PFSK-1 (cell line): Measurements from ENCODE around the gene DDAH1.

ENCODE experiments used
- FOXP2 ChIP-seq: optimal IDR thresholded peaks from 2 replicates; pipeline ENCODE3; 2011; ENCODE audit warnings: borderline replicate concordance, control low read depth, inconsistent platforms; ENCODE audit not compliant: insufficient read depth; ENCODE audit errors: extremely low read length, extremely low read depth
- POLR2AphosphoS5 ChIP-seq: IDR thresholded peaks from 2 replicates; pipeline ENCODE4 v1.6.1; 2012; ENCODE audit warnings: low read depth, mild to moderate bottlenecking, control low read depth, low read length, moderate library complexity
- REST ChIP-seq, 2 experiments: IDR thresholded peaks; 2 replicates each; pipeline versions ENCODE4 v1.6.1 to v1.8.0; 2011 to 2012; ENCODE audit warnings: low read depth in 2 of 2, low read length in 2 of 2, control low read depth in 1 of 2, inconsistent platforms in 1 of 2, mild to moderate bottlenecking in 1 of 2, moderate library complexity in 1 of 2; ENCODE audit not compliant: insufficient read depth in 1 of 2
- SIN3A ChIP-seq: IDR thresholded peaks from 2 replicates; pipeline ENCODE4 v1.6.1; 2012; ENCODE audit warnings: mild to moderate bottlenecking, low read length, moderate library complexity, borderline replicate concordance; ENCODE audit not compliant: insufficient read depth
- TAF1 ChIP-seq: IDR thresholded peaks from 2 replicates; pipeline ENCODE4 v1.6.1; 2012; ENCODE audit warnings: low read length, control low read depth, borderline replicate concordance; ENCODE audit not compliant: insufficient read depth

Gene DDAH1

GRCh38 chr1:85451236-85451830 lies 13.6 kb downstream of the DDAH1 start:
- TF ChIP-seq SIN3A, result no peak
- TF ChIP-seq FOXP2, result no peak
- no peak for TF ChIP-seq TAF1
- no peak for TF ChIP-seq REST (IDR thresholded peaks at IDR 0.05; ENCODE audit: insufficient read depth in 1 of 2, low read depth in 2 of 2, low read length in 2 of 2)
- TF ChIP-seq POLR2AphosphoS5, result no peak

DNA sequence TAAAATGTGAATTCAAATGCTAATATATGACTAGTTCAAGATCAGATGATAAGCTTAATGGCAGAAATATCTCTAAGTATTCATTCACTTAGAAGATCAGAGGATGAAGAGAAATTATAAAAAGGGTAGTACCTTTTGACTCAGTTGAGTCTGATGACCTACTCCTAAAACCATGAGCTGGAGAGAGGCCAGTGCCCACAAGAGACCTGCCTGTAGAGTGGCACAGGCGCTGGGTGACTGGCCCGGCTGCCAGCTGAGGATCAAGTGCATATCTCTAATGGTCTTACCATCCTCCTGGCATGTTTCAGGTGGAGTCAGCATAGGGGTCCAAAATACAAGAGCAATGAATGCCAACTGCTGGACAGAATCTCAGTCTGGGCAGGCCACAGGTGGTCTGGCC lies 14.1 kb downstream of the DDAH1 start:
- no peak for TF ChIP-seq REST (IDR thresholded peaks at IDR 0.05; ENCODE audit: insufficient read depth in 1 of 2, low read depth in 2 of 2, low read length in 2 of 2)
- TF ChIP-seq FOXP2, result no peak
- no peak for TF ChIP-seq SIN3A
- TF ChIP-seq POLR2AphosphoS5, result no peak
- TF ChIP-seq TAF1, result no peak

GRCh38 chr1:85449356-85449755 lies 15.6 kb downstream of the DDAH1 start:
- TF ChIP-seq SIN3A (no peak), TAF1 (no peak), FOXP2 (no peak), POLR2AphosphoS5 (no peak), REST (IDR thresholded peaks at IDR 0.05; ENCODE audit: insufficient read depth in 1 of 2, low read depth in 2 of 2, low read length in 2 of 2) (no peak)

DNA sequence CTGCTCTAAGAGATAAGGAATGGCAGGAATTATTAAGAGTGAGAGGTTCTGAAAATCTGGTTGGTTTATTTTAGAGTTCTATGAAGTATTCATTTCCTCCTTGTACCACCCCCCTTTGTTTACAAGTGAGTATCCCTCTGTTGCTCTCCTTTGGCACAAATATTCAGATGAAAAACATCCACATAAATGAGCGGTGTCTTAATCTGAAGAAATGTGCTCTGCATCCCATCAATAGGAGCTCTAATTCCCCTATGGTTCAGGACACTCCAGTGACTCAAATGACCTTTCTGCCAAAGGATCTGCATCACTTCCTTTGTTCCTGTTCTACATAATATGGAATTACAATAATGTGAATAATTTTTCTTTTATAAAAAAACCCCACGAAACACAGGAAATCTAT lies 16.6 kb downstream of the DDAH1 start:
- TF ChIP-seq POLR2AphosphoS5, result no peak
- TF ChIP-seq SIN3A, result no peak
- TF ChIP-seq FOXP2, result no peak
- TF ChIP-seq TAF1, result no peak
- TF ChIP-seq REST (IDR thresholded peaks at IDR 0.05; ENCODE audit: insufficient read depth in 1 of 2, low read depth in 2 of 2, low read length in 2 of 2), result no peak
